HepG2 (cell line): ENCODE results near the gene CLDN9. TPM values are rescaled to one million over a fixed set of nuclear protein-coding genes. Genes with fewer than 3 reads are reported as not detected.

Experiments
- ATAD3A ChIP-seq: sonication (generic); formaldehyde crosslinking; IDR thresholded peaks from 2 replicates; pipeline ENCODE4 v1.4.0; 2020; ENCODE audit warnings: missing genetic modification reagents
- DMAP1 ChIP-seq: IDR thresholded peaks from 2 replicates; pipeline ENCODE4 v1.6.1; 2016
- HOXD1 ChIP-seq: sonication (generic); formaldehyde crosslinking; IDR thresholded peaks from 2 replicates; pipeline ENCODE4 v1.5.0; 2020; ENCODE audit warnings: missing genetic modification reagents
- KDM5A ChIP-seq: fragments of 200-600 bp; sonication (generic); IDR thresholded peaks from 2 replicates; pipeline ENCODE4 v1.7.0; 2018; ENCODE audit warnings: antibody characterized with exemption, mild to moderate bottlenecking, low read length, borderline replicate concordance
- KLF12 ChIP-seq: sonication (generic); formaldehyde crosslinking; IDR thresholded peaks from 2 replicates; pipeline ENCODE4 v1.4.0; 2020; ENCODE audit warnings: missing genetic modification reagents, borderline replicate concordance
- POLR2A ChIP-seq, 2 experiments: IDR thresholded peaks; 2 replicates each; pipeline ENCODE4 v1.6.1; 2011; ENCODE audit warnings: low read depth in 2 of 2, low read length in 2 of 2, mild to moderate bottlenecking in 1 of 2, moderate library complexity in 1 of 2; ENCODE audit not compliant: insufficient read depth in 1 of 2
- SAP130 ChIP-seq: IDR thresholded peaks from 2 replicates; pipeline ENCODE4 v1.6.1; 2016; ENCODE audit warnings: low read depth
- SP4 ChIP-seq: sonication (generic); formaldehyde crosslinking; IDR thresholded peaks from 2 replicates; pipeline ENCODE4 v1.8.1; 2023; ENCODE audit warnings: mild to moderate bottlenecking, missing genetic modification reagents
- TAF15 ChIP-seq: fragments of 200-400 bp; formaldehyde crosslinking; IDR thresholded peaks from one replicate; pipeline ENCODE4 v1.6.1; 2018; ENCODE audit warnings: mild to moderate bottlenecking, low read depth, low read length; ENCODE audit not compliant: poor library complexity, severe bottlenecking
- THAP11 ChIP-seq: IDR thresholded peaks from 2 replicates; pipeline ENCODE4 v1.6.1; 2016; ENCODE audit warnings: missing biosample characterization, missing genetic modification reagents
- TP53 ChIP-seq: sonication (generic); formaldehyde crosslinking; conservative IDR thresholded peaks from 2 replicates; pipeline ENCODE4 v1.4.0; 2020; ENCODE audit warnings: missing genetic modification reagents
- U2AF1 ChIP-seq: fragments of 200-400 bp; formaldehyde crosslinking; optimal IDR thresholded peaks from 2 replicates; pipeline ENCODE3; 2017; ENCODE audit warnings: mild to moderate bottlenecking, low read depth, low read length
- ZFP90 ChIP-seq: sonication (generic); formaldehyde crosslinking; IDR thresholded peaks from 2 replicates; pipeline ENCODE4 v1.8.0; 2022; ENCODE audit warnings: missing genetic modification reagents, mild to moderate bottlenecking, inconsistent platforms, borderline replicate concordance
- ZNF124 ChIP-seq: sonication (generic); formaldehyde crosslinking; IDR thresholded peaks from 2 replicates; pipeline ENCODE4 v1.4.0; 2020; ENCODE audit warnings: missing genetic modification reagents
- ZNF431 ChIP-seq: sonication (generic); formaldehyde crosslinking; IDR thresholded peaks from 2 replicates; pipeline ENCODE4 v1.9.0; 2022; ENCODE audit warnings: missing genetic modification reagents, low read depth, mild to moderate bottlenecking, borderline replicate concordance
- ZNF432 ChIP-seq: sonication (generic); formaldehyde crosslinking; IDR thresholded peaks from 2 replicates; pipeline ENCODE4 v1.5.0; 2020; ENCODE audit warnings: missing genetic modification reagents, mild to moderate bottlenecking, borderline replicate concordance
- ZNF484 ChIP-seq: sonication (generic); formaldehyde crosslinking; IDR thresholded peaks from 2 replicates; pipeline ENCODE4 v1.5.1; 2020; ENCODE audit warnings: mild to moderate bottlenecking, low read depth, missing genetic modification reagents, borderline replicate concordance
- ZNF879 ChIP-seq: sonication (generic); formaldehyde crosslinking; IDR thresholded peaks from 2 replicates; pipeline ENCODE4 v1.8.1; 2023; ENCODE audit warnings: missing genetic modification reagents
- ZNF891 ChIP-seq: sonication (generic); formaldehyde crosslinking; IDR thresholded peaks from 2 replicates; pipeline ENCODE4 v1.5.0; 2020; ENCODE audit warnings: mild to moderate bottlenecking, missing genetic modification reagents
- polyA plus RNA-seq, 8 experiments: library from polyadenylated mRNA; depleted of rRNA in 3 of 8; stranded (reverse) in 7 of 8; unstranded in 1 of 8; fragments of >200 nt; fragmentation: Illumina TruSeq in 4 of 8; extraction: Trizol in 4 of 8; gene quantifications; 2 replicates each; pipeline versions ENCODE4 v1.2.1 to v1.2.3, GENCODE V29; 2011 to 2016; ENCODE audit warnings: low read depth in 4 of 8, missing spikeins in 1 of 8, mixed read lengths in 1 of 8; ENCODE audit not compliant: insufficient read depth in 1 of 8
- total RNA-seq, 5 experiments: library from RNA; depleted of rRNA; stranded (reverse); fragments of >200 nt; fragmentation: Illumina TruSeq; extraction: Trizol; gene quantifications; 2 replicates each; pipeline ENCODE4 v1.2.3, GENCODE V29; 2016; ENCODE audit warnings: low read depth in 1 of 5
- TF ChIP-seq, protein P1 (sequence below): sonication (generic); formaldehyde crosslinking; IDR thresholded peaks from 2 replicates; pipeline ENCODE4 v1.5.1; 2020; ENCODE audit warnings: mild to moderate bottlenecking, moderate library complexity, missing genetic modification reagents
- TF ChIP-seq, protein P2 (sequence below): sonication (generic); formaldehyde crosslinking; IDR thresholded peaks from 2 replicates; pipeline ENCODE4 v1.4.0; 2020; ENCODE audit warnings: mild to moderate bottlenecking, missing genetic modification reagents
- TF ChIP-seq, protein P3 (sequence below): sonication (generic); formaldehyde crosslinking; IDR thresholded peaks from 2 replicates; pipeline ENCODE4 v1.8.1; 2022; ENCODE audit warnings: low read depth, mild to moderate bottlenecking, missing genetic modification reagents
- TF ChIP-seq, protein P4 (sequence below), 2 experiments: sonication (generic) in 1 of 2; formaldehyde crosslinking in 1 of 2; IDR thresholded peaks; 2 replicates each; pipeline versions ENCODE4 v1.5.1 to v1.6.1; 2011 to 2020; ENCODE audit warnings: borderline replicate concordance in 1 of 2, low read depth in 1 of 2, low read length in 1 of 2, mild to moderate bottlenecking in 1 of 2, missing genetic modification reagents in 1 of 2, moderate library complexity in 1 of 2

CLDN9 gene
- total and polyA plus RNA-seq, 2 of the 13 experiments (the other 11 are each of a cell fraction or from before 2014, with no cell fraction given) = 0.15 to 0.26 TPM

GRCh38 chr16:2980227-2981176, 32.2 kb upstream of the CLDN9 start, which contains the start of gene PKMYT1 (continued):
- TF ChIP-seq, protein P1, sequence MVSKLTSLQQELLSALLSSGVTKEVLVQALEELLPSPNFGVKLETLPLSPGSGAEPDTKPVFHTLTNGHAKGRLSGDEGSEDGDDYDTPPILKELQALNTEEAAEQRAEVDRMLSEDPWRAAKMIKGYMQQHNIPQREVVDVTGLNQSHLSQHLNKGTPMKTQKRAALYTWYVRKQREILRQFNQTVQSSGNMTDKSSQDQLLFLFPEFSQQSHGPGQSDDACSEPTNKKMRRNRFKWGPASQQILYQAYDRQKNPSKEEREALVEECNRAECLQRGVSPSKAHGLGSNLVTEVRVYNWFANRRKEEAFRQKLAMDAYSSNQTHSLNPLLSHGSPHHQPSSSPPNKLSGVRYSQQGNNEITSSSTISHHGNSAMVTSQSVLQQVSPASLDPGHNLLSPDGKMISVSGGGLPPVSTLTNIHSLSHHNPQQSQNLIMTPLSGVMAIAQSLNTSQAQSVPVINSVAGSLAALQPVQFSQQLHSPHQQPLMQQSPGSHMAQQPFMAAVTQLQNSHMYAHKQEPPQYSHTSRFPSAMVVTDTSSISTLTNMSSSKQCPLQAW (CRISPR knock-in tag) = no peak
- TF ChIP-seq ZNF879 (CRISPR knock-in tag) (no peak), ZNF891 (CRISPR knock-in tag) (no peak), TAF15 (no peak), ZNF484 (CRISPR knock-in tag) (no peak), ZNF431 (CRISPR knock-in tag) (peak; percentile 21; the same call in 1 of the 2 replicates), DMAP1 (CRISPR knock-in tag) (peak; percentile 58), POLR2A (IDR thresholded peaks at IDR 0.05; ENCODE audit: insufficient read depth in 1 of 2, low read depth in 2 of 2, low read length in 2 of 2) (peak; percentile 82 to 96), HOXD1 (CRISPR knock-in tag) (peak; percentile 60; the same call in 1 of the 2 replicates), ZNF432 (CRISPR knock-in tag) (no peak), ZFP90 (CRISPR knock-in tag) (no peak), SAP130 (CRISPR knock-in tag) (peak; percentile 85; the same call in 1 of the 2 replicates), ZNF124 (no peak), U2AF1 (no peak), SP4 (CRISPR knock-in tag) (peak; percentile 91), KDM5A (no peak; the same call in 1 of the 2 replicates), ATAD3A (no peak), THAP11 (CRISPR knock-in tag) (peak; percentile 47), KLF12 (CRISPR knock-in tag) (peak; percentile 82), TP53 (CRISPR knock-in tag) (no peak)
- TF ChIP-seq, protein P2, sequence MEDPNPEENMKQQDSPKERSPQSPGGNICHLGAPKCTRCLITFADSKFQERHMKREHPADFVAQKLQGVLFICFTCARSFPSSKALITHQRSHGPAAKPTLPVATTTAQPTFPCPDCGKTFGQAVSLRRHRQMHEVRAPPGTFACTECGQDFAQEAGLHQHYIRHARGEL (CRISPR knock-in tag) = no peak
- TF ChIP-seq, protein P3, sequence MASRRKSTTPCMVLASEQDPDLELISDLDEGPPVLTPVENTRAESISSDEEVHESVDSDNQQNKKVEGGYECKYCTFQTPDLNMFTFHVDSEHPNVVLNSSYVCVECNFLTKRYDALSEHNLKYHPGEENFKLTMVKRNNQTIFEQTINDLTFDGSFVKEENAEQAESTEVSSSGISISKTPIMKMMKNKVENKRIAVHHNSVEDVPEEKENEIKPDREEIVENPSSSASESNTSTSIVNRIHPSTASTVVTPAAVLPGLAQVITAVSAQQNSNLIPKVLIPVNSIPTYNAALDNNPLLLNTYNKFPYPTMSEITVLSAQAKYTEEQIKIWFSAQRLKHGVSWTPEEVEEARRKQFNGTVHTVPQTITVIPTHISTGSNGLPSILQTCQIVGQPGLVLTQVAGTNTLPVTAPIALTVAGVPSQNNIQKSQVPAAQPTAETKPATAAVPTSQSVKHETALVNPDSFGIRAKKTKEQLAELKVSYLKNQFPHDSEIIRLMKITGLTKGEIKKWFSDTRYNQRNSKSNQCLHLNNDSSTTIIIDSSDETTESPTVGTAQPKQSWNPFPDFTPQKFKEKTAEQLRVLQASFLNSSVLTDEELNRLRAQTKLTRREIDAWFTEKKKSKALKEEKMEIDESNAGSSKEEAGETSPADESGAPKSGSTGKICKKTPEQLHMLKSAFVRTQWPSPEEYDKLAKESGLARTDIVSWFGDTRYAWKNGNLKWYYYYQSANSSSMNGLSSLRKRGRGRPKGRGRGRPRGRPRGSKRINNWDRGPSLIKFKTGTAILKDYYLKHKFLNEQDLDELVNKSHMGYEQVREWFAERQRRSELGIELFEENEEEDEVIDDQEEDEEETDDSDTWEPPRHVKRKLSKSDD (CRISPR knock-in tag) = no peak; the same call in 1 of the 2 replicates
- TF ChIP-seq, protein P4, sequence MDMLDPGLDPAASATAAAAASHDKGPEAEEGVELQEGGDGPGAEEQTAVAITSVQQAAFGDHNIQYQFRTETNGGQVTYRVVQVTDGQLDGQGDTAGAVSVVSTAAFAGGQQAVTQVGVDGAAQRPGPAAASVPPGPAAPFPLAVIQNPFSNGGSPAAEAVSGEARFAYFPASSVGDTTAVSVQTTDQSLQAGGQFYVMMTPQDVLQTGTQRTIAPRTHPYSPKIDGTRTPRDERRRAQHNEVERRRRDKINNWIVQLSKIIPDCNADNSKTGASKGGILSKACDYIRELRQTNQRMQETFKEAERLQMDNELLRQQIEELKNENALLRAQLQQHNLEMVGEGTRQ (IDR thresholded peaks at IDR 0.05; ENCODE audit: low read depth, low read length) = no peak
- TF ChIP-seq, protein P4 (CRISPR knock-in tag; IDR thresholded peaks at IDR 0.05; ENCODE audit: borderline replicate concordance) = no peak
